Liver (tissue), 9 donors: ENCODE data around the gene NFATC4. TPM values are rescaled to one million over a fixed set of nuclear protein-coding genes. Genes with fewer than 3 reads are reported as not detected.
"Not testable (repeated sequence)": the region's sequence is repeated elsewhere in the genome, so short reads cannot be mapped to it uniquely, and the experiment has no call there.

Experiments used
- DNase-seq: peaks from one replicate; pipeline ENCODE4 v3.0.0-alpha.2; 2017; ENCODE audit warnings: low spot score
- H3K27ac ChIP-seq, 2 donors: one replicate each; pipeline ENCODE4 v1.7.0; 2013; ENCODE audit warnings: inconsistent platforms in 2 of 2, low read length in 2 of 2, control low read depth in 1 of 2, low read depth in 1 of 2, mild to moderate bottlenecking in 1 of 2
- H3K27me3 ChIP-seq, 4 donors: one replicate each; pipeline versions ENCODE4 v1.6.1 to v1.7.0; 2013; ENCODE audit warnings: low read length in 3 of 4, inconsistent platforms in 1 of 4, mild to moderate bottlenecking in 1 of 4, moderate library complexity in 1 of 4; ENCODE audit not compliant: control insufficient read depth in 4 of 4, insufficient read depth in 4 of 4
- H3K36me3 ChIP-seq, 4 donors: one replicate each; pipeline versions ENCODE4 v1.6.1 to v1.7.0; 2013; ENCODE audit warnings: low read length in 3 of 4, mild to moderate bottlenecking in 3 of 4, low read depth in 1 of 4, moderate library complexity in 1 of 4; ENCODE audit not compliant: control insufficient read depth in 4 of 4, insufficient read depth in 3 of 4
- H3K4me1 ChIP-seq, 4 donors: one replicate each; pipeline versions ENCODE4 v1.6.1 to v1.7.0; 2013; ENCODE audit warnings: low read length in 3 of 4, mild to moderate bottlenecking in 3 of 4, moderate library complexity in 1 of 4; ENCODE audit not compliant: control insufficient read depth in 4 of 4, insufficient read depth in 4 of 4
- H3K4me3 ChIP-seq, 3 donors: one replicate each; pipeline versions ENCODE4 v1.6.1 to v1.7.0; 2013; ENCODE audit warnings: low read length in 3 of 3, control low read depth in 1 of 3, low read depth in 1 of 3, mild to moderate bottlenecking in 1 of 3
- H3K9ac ChIP-seq, 2 donors: one replicate each; pipeline ENCODE4 v1.7.0; 2013; ENCODE audit warnings: low read length in 2 of 2, mild to moderate bottlenecking in 2 of 2, moderate library complexity in 2 of 2, control low read depth in 1 of 2, low read depth in 1 of 2
- H3K9me3 ChIP-seq, 4 donors: one replicate each; pipeline versions ENCODE4 v1.6.1 to v1.7.0; 2013; ENCODE audit warnings: low read length in 3 of 4; ENCODE audit not compliant: control insufficient read depth in 4 of 4
- FOXA2 ChIP-seq: IDR thresholded peaks from 2 replicates; pipeline ENCODE4 v1.6.1; 2016; ENCODE audit warnings: antibody characterized with exemption
- GABPA ChIP-seq, 2 donors: IDR thresholded peaks in 1 of 2; conservative IDR thresholded peaks in 1 of 2; 2 replicates each; pipeline ENCODE4 v1.6.1; 2016; ENCODE audit warnings: antibody characterized with exemption in 2 of 2, mild to moderate bottlenecking in 1 of 2, moderate library complexity in 1 of 2
- HNF4A ChIP-seq, 2 donors: conservative IDR thresholded peaks; 2 replicates each; pipeline ENCODE4 v1.6.1; 2016; ENCODE audit warnings: antibody characterized with exemption in 2 of 2, mild to moderate bottlenecking in 2 of 2
- JUND ChIP-seq, 2 donors: IDR thresholded peaks; 2 replicates each; pipeline ENCODE4 v1.6.1; 2016; ENCODE audit warnings: antibody characterized with exemption in 2 of 2
- RAD21 ChIP-seq, 2 donors: IDR thresholded peaks; 2 replicates each; pipeline ENCODE4 v1.6.1; 2016; ENCODE audit warnings: antibody characterized with exemption in 2 of 2, mild to moderate bottlenecking in 2 of 2
- SP1 ChIP-seq: IDR thresholded peaks from 2 replicates; pipeline ENCODE4 v1.6.1; 2018; ENCODE audit warnings: antibody characterized with exemption, mild to moderate bottlenecking
- WGBS: extraction: QIAGEN DNeasy Blood & Tissue Kit; methylation state at CpG from one replicate; pipeline ENCODE4 v1.1.7; 2013; 5-methylcytosine and 5-hydroxymethylcytosine counted together
- polyA plus RNA-seq, 2 donors: library from polyadenylated mRNA; stranded (reverse) in 1 of 2; unstranded in 1 of 2; fragments of 200-250 nt in 1 of 2; fragments of >200 nt in 1 of 2; fragmentation: Nextera tagmentation in 1 of 2; extraction: Ambion mirVana in 1 of 2; gene quantifications; one replicate each; pipeline versions ENCODE4 v1.2.1 to v1.2.3, GENCODE V29; 2013 to 2015
- total RNA-seq, 2 donors: library from RNA; depleted of rRNA; stranded (reverse); fragments of >200 nt; gene quantifications; one replicate each; pipeline ENCODE4 v1.2.3, GENCODE V29; 2014
- TF ChIP-seq, protein P1 (sequence below): IDR thresholded peaks from 2 replicates; pipeline ENCODE4 v1.6.1; 2016; ENCODE audit warnings: antibody characterized with exemption
- TF ChIP-seq, protein P2 (sequence below): fragments of 150-350 bp; IDR thresholded peaks from 2 replicates; pipeline ENCODE4 v1.5.1; 2017; ENCODE audit warnings: improper control_type of control experiment, low read depth, low read length; ENCODE audit not compliant: missing input control
- TF ChIP-seq, protein P3 (sequence below): IDR thresholded peaks from 2 replicates; pipeline ENCODE4 v1.6.1; 2016; ENCODE audit warnings: antibody characterized with exemption
- donor health status: healthy.
- donor health status: healthy.
- donor health status: healthy.
- donor health status: healthy.
- donor health status: healthy.

The NFATC4 gene
- total and polyA plus RNA-seq, 4 donors = 1.0 to 3.6 (median 1.8) TPM

DNA sequence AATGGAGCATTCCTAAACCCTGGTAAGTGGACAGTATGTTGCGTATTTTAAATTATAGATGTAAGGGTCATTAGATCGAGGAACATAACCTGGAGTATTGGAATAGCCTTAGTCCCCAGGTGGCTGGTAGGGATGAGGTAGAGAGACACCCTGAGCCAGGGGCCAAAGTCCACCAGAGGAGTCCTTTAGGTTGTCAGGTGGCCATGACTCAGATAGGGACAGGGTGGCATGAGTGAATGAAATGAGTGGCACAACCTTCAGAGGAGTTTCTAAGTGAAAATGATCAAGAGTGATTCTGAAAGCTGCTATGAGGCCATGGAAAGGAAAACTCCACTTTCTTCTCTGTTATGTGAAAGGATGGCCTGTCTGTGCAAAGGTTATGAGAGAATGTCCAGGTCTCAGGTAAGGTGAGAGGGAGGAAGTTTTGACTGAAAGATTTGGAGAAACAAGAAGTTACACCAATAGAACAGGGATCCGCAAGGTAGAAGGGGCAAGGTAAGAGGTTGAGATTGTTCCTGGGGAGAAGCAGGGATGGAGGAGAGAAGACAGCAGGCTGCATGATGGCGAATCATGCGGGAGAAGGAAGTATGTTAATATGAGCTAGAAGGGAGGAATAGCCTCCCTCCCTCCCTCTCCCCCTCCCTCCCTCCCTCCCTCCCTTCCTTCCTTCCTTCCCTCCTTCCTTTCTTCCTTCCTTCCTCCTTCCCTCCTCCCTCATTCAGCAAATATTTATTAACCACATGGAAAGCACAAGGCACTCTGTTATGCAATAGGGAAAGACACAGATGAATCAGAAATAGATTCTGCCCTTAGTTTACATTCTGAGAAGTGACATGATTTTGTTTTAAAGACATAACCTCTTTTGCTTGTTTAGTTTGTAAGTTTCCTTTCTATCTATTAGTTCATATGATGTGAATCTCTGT lies 14.2 kb upstream of the NFATC4 start:
- H3K27ac ChIP-seq = no peak overlapping the region
- H3K27me3 ChIP-seq = no peaks in the 10 kb centered on the region
- WGBS = 49% methylated on average over 5 of the region's 5 CpGs
- no peak overlapping the region for H3K4me3 ChIP-seq
- DNase-seq = no peak
- TF ChIP-seq JUND (IDR thresholded peaks at IDR 0.05) (peak in 1 of 2 donors; percentile 42), HNF4A (conservative IDR thresholded peaks at IDR 0.05) (peak; percentile 62 to 70)
- TF ChIP-seq, protein P1, sequence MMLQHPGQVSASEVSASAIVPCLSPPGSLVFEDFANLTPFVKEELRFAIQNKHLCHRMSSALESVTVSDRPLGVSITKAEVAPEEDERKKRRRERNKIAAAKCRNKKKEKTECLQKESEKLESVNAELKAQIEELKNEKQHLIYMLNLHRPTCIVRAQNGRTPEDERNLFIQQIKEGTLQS = no peak
- no peaks in the 10 kb centered on the region for H3K36me3 ChIP-seq
- H3K9me3 ChIP-seq = no peaks in the 10 kb centered on the region
- peaks cover 0 to 6% (median 2%) of the 10 kb centered on the region in 4 donors for H3K4me1 ChIP-seq
- no peak overlapping the region for H3K9ac ChIP-seq

DNA sequence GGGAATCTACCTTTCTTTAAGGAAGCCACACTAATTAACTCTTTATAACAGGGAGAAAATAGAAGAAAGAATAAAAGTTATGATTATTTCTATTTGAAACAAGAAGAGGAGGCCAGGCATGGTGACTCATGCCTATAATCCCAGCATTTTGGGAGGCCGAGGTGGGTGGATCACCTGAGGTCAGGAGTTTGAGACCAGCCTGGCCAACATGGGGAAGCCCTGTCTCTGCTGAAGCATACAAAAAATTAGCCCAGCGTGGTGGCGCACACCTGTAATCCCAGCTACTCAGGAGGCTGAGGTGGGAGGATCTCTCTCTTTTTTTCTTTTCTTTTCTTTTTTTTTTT lies 13.5 kb upstream of the NFATC4 start:
- H3K9ac ChIP-seq, H3K27ac ChIP-seq, H3K9me3 ChIP-seq, H3K27me3 ChIP-seq, H3K4me3 ChIP-seq, H3K4me1 ChIP-seq, DNase-seq, H3K36me3 ChIP-seq: not testable (repeated sequence)
- 92% methylated on average over 3 of the region's 3 CpGs for WGBS

DNA sequence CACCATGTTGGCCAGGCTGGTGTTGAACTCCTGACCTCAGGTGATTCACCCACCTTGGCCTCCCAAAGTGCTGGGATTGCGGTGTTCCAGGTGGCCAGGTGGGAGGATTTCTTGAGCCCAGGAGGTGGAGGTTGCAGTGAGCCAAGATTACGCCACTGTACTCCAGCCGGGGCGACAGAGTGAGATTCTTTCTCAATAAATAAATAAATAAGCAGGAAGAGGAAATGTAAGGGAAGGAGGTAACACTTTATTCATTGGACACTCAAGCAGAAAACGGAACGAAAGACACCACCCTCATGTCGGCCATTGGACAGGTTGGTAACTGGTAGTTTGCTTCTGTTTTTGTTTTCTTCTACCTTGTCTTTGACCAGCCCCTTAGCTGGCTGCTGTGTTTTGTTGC lies 13.0 kb upstream of the NFATC4 start:
- H3K27me3 ChIP-seq = no peaks in the 10 kb centered on the region
- H3K4me3 ChIP-seq = no peak overlapping the region
- no peak for DNase-seq
- H3K9ac ChIP-seq = no peak overlapping the region
- no peaks in the 10 kb centered on the region for H3K36me3 ChIP-seq
- 78% methylated on average over 7 of the region's 7 CpGs for WGBS
- H3K9me3 ChIP-seq = no peaks in the 10 kb centered on the region
- TF ChIP-seq, protein P2, sequence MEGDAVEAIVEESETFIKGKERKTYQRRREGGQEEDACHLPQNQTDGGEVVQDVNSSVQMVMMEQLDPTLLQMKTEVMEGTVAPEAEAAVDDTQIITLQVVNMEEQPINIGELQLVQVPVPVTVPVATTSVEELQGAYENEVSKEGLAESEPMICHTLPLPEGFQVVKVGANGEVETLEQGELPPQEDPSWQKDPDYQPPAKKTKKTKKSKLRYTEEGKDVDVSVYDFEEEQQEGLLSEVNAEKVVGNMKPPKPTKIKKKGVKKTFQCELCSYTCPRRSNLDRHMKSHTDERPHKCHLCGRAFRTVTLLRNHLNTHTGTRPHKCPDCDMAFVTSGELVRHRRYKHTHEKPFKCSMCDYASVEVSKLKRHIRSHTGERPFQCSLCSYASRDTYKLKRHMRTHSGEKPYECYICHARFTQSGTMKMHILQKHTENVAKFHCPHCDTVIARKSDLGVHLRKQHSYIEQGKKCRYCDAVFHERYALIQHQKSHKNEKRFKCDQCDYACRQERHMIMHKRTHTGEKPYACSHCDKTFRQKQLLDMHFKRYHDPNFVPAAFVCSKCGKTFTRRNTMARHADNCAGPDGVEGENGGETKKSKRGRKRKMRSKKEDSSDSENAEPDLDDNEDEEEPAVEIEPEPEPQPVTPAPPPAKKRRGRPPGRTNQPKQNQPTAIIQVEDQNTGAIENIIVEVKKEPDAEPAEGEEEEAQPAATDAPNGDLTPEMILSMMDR = no peak
- TF ChIP-seq FOXA2 (no peak), SP1 (no peak), GABPA (IDR thresholded peaks at IDR 0.05 in 1 of 2, conservative IDR thresholded peaks at IDR 0.05 in 1 of 2) (no peak), RAD21 (IDR thresholded peaks at IDR 0.05) (no peak)
- TF ChIP-seq, protein P3, sequence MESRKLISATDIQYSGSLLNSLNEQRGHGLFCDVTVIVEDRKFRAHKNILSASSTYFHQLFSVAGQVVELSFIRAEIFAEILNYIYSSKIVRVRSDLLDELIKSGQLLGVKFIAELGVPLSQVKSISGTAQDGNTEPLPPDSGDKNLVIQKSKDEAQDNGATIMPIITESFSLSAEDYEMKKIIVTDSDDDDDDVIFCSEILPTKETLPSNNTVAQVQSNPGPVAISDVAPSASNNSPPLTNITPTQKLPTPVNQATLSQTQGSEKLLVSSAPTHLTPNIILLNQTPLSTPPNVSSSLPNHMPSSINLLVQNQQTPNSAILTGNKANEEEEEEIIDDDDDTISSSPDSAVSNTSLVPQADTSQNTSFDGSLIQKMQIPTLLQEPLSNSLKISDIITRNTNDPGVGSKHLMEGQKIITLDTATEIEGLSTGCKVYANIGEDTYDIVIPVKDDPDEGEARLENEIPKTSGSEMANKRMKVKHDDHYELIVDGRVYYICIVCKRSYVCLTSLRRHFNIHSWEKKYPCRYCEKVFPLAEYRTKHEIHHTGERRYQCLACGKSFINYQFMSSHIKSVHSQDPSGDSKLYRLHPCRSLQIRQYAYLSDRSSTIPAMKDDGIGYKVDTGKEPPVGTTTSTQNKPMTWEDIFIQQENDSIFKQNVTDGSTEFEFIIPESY = no peak
- TF ChIP-seq, protein P1 = no peak
- H3K4me1 ChIP-seq = peaks cover 0 to 6% (median 2%) of the 10 kb centered on the region in 4 donors
- H3K27ac ChIP-seq = no peak overlapping the region
